Measurements from ENCODE around the gene PGAP3.
A peak's percentile ranks its signal among the peaks of the same experiment; 100 is the strongest.

The PGAP3 gene

GRCh38 chr17:39638317-39638716 is 49.5 kb downstream of the PGAP3 start:
- H3K27me3 ChIP-seq (ENCODE audit: insufficient read depth, low read length, poor library complexity, severe bottlenecking) = no peaks in the 10 kb centered on the region
- H3K79me2 ChIP-seq (ENCODE audit: insufficient read depth, low read length) = peaks cover 62% of the 10 kb centered on the region
- H3K4me3 ChIP-seq (ENCODE audit: low read length, poor library complexity, severe bottlenecking) = peak overlapping the region; percentile 87
- peaks cover 68% of the 10 kb centered on the region for H3K4me1 ChIP-seq (ENCODE audit: insufficient read depth, low read length, poor library complexity, severe bottlenecking)
- H2AFZ ChIP-seq (ENCODE audit: low read length) = no peak overlapping the region
- no peaks in the 10 kb centered on the region for H3K9me3 ChIP-seq (ENCODE audit: insufficient read depth, low read depth, low read length)
- H3F3A ChIP-seq (ENCODE audit: low read depth) = no peaks in the 10 kb centered on the region
- no peaks in the 10 kb centered on the region for H3K9me2 ChIP-seq (replicated peaks; ENCODE audit: low read depth, low read length)
- peak overlapping the region; percentile 85 for H3K9ac ChIP-seq (ENCODE audit: low read depth, low read length, poor library complexity, severe bottlenecking)
- H3K36me3 ChIP-seq (ENCODE audit: insufficient read depth, low read length) = no peaks in the 10 kb centered on the region
- peak overlapping the region; percentile 95 for H3K4me2 ChIP-seq (ENCODE audit: low read depth, low read length, poor library complexity, severe bottlenecking)
- H4K20me1 ChIP-seq (ENCODE audit: insufficient read depth, low read length, poor library complexity, severe bottlenecking) = peaks cover 20% of the 10 kb centered on the region
- TF ChIP-seq, protein P1, sequence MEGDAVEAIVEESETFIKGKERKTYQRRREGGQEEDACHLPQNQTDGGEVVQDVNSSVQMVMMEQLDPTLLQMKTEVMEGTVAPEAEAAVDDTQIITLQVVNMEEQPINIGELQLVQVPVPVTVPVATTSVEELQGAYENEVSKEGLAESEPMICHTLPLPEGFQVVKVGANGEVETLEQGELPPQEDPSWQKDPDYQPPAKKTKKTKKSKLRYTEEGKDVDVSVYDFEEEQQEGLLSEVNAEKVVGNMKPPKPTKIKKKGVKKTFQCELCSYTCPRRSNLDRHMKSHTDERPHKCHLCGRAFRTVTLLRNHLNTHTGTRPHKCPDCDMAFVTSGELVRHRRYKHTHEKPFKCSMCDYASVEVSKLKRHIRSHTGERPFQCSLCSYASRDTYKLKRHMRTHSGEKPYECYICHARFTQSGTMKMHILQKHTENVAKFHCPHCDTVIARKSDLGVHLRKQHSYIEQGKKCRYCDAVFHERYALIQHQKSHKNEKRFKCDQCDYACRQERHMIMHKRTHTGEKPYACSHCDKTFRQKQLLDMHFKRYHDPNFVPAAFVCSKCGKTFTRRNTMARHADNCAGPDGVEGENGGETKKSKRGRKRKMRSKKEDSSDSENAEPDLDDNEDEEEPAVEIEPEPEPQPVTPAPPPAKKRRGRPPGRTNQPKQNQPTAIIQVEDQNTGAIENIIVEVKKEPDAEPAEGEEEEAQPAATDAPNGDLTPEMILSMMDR (conservative IDR thresholded peaks at IDR 0.05; ENCODE audit: low read length) = no peak
- TF ChIP-seq EZH2phosphoT487 (IDR thresholded peaks at IDR 0.05; ENCODE audit: borderline replicate concordance) = no peak

DNA sequence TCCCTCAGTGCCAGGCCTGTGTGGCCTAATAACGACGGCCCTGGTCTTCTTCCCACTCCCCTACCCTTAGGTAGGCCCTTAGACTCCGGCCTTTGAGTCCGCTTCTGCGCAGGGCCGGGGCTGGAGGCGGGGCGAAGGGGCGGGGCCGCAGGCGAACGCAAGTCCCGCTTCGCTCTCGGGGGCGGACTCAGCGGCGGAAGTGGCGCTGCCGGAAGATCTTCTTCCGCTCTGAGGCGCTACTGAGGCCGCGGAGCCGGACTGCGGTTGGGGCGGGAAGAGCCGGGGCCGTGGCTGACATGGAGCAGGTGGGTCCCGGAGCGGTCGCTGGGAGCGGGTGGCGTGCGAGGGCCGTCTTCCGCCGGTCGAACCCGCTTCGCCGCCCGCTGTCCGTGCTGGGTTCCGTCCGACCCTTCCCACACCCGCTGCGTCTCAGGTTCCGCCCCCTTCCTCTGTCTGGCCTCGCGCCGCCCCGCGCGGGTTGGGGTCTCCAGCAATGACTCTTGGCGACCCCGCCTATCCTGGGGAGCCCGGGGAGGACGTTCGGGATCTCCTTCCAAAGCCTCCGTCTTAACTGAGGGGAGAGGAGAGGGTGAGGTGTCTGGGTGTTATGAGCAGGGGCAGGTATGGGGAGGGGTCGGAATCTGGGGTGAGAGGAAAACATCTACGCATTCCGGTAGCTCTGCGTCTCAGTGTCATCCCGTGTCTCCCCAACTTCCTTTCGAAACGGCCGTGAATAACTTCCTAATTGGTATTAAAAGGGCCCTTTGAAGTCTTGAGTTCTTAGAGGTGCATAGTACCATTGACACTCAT is 50.7 kb downstream of the PGAP3 start, which contains the start of gene STARD3:
Gene STARD3 (plus strand): TSS at position 218 of the 810 bp plus-strand sequence. CDS start 16,388 bp downstream, outside the sequence.
- Histone ChIP-seq H2AFZ (ENCODE audit: low read length) (peak within 1 kb of the TSS; percentile 85), H3K9ac (ENCODE audit: low read depth, low read length, poor library complexity, severe bottlenecking) (peak within 1 kb of the TSS; percentile 85), H3K9me2 (replicated peaks; ENCODE audit: low read depth, low read length) (no peaks in the 10 kb centered on the region), H3K9me3 (ENCODE audit: insufficient read depth, low read depth, low read length) (no peaks in the 10 kb centered on the region), H3K79me2 (ENCODE audit: insufficient read depth, low read length) (peaks cover 50% of the 10 kb centered on the region), H3K4me2 (ENCODE audit: low read depth, low read length, poor library complexity, severe bottlenecking) (peak within 1 kb of the TSS; percentile 95), H3K36me3 (ENCODE audit: insufficient read depth, low read length) (no peaks in the 10 kb centered on the region), H4K20me1 (ENCODE audit: insufficient read depth, low read length, poor library complexity, severe bottlenecking) (peaks cover 20% of the 10 kb centered on the region), H3K4me1 (ENCODE audit: insufficient read depth, low read length, poor library complexity, severe bottlenecking) (peaks cover 60% of the 10 kb centered on the region), H3F3A (ENCODE audit: low read depth) (no peaks in the 10 kb centered on the region), H3K4me3 (ENCODE audit: low read length, poor library complexity, severe bottlenecking) (peak within 1 kb of the TSS; percentile 87), H3K27me3 (ENCODE audit: insufficient read depth, low read length, poor library complexity, severe bottlenecking) (no peaks in the 10 kb centered on the region)
- TF ChIP-seq, protein P1 (conservative IDR thresholded peaks at IDR 0.05; ENCODE audit: low read length) = no peak
- TF ChIP-seq EZH2phosphoT487 (IDR thresholded peaks at IDR 0.05; ENCODE audit: borderline replicate concordance) = no peak

DNA sequence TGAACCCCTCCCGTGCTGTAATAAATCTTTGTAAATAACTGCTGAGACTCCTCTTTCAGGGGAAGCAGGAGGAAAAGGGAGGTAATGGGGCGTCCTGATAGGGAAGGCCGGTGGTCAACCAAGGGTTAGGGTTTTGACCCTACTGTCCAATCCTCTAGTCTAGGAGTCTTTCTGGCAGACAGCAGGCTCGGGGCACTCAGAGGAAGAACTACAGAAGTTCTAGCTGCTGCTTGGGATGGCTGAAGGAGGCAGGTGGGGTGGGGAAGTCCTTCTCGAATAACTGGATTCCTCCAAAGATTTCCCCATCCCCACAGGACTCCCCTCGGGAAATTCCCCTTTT is 51.3 kb downstream of the PGAP3 start:
- Histone ChIP-seq H3K4me3 (ENCODE audit: low read length, poor library complexity, severe bottlenecking) (peak overlapping the region; percentile 87), H3K9ac (ENCODE audit: low read depth, low read length, poor library complexity, severe bottlenecking) (peak overlapping the region; percentile 85), H3K9me2 (replicated peaks; ENCODE audit: low read depth, low read length) (no peaks in the 10 kb centered on the region), H3K4me2 (ENCODE audit: low read depth, low read length, poor library complexity, severe bottlenecking) (peak overlapping the region; percentile 93), H4K20me1 (ENCODE audit: insufficient read depth, low read length, poor library complexity, severe bottlenecking) (peaks cover 20% of the 10 kb centered on the region), H3K36me3 (ENCODE audit: insufficient read depth, low read length) (no peaks in the 10 kb centered on the region), H3F3A (ENCODE audit: low read depth) (no peaks in the 10 kb centered on the region), H2AFZ (ENCODE audit: low read length) (peak overlapping the region; percentile 85), H3K27me3 (ENCODE audit: insufficient read depth, low read length, poor library complexity, severe bottlenecking) (no peaks in the 10 kb centered on the region), H3K79me2 (ENCODE audit: insufficient read depth, low read length) (peaks cover 44% of the 10 kb centered on the region), H3K9me3 (ENCODE audit: insufficient read depth, low read depth, low read length) (no peaks in the 10 kb centered on the region), H3K4me1 (ENCODE audit: insufficient read depth, low read length, poor library complexity, severe bottlenecking) (peaks cover 61% of the 10 kb centered on the region)
- TF ChIP-seq, protein P1 (conservative IDR thresholded peaks at IDR 0.05; ENCODE audit: low read length) = no peak
- TF ChIP-seq EZH2phosphoT487 (IDR thresholded peaks at IDR 0.05; ENCODE audit: borderline replicate concordance) = no peak

All from Loucy (cell line).